GM19452 (cell line): ENCODE data around the gene OR5K4.
A peak's percentile ranks its signal among the peaks of the same experiment; 100 is the strongest.

Source experiments
- ATAC-seq: cut with Tn5 transposase; IDR thresholded peaks from one replicate; pipeline ENCODE4 v1.9.1; 2021; ENCODE audit not compliant: unreplicated experiment

OR5K4 gene, protein sequence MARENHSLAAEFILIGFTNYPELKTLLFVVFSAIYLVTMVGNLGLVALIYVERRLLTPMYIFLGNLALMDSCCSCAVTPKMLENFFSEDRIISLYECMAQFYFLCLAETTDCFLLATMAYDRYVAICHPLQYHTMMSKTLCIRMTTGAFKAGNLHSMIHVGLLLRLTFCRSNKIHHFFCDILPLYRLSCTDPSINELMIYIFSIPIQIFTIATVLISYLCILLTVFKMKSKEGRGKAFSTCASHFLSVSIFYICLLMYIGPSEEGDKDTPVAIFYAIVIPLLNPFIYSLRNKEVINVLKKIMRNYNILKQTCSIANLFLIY

DNA sequence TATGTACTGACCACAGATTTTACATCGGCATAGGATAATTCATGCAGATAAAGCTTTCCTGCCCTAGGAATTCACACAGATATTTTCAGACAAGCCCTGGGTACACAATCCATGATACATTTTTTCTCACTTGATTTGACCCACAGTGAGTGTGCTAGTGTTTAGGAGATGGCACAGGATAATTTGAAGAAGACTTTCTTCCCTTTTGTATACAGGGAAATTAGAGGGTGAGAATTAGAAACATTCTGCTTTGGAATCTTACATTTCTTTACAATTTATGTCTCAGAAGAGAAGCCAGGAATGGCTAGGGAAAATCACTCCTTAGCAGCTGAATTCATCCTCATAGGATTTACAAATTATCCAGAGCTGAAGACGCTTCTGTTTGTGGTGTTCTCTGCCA is at the start of gene OR5K4:
Gene OR5K4 (plus strand): TSS at position 301 of the 400 bp plus-strand sequence. CDS start 0 bp downstream, at position 301.
- ATAC-seq: no peak

DNA sequence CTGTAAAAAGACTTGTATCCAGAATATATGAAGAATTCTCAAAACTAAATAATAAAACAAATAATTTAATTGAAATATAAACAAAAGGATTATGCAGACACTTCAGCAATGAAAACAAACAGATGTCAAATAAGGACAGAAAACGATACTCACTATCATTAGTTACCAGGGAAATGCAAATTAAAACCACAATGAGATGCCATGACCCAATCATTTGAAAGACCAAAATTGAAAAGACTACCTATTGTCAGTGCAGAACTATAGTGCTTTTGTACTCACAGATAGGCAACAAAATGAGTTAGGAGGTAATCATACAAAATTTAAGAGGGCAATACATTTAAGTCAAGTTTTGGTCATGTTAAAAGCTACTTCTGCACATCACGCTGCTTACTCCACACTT is 31.6 kb upstream of the OR5K4 start:
- ATAC-seq: no peak

DNA sequence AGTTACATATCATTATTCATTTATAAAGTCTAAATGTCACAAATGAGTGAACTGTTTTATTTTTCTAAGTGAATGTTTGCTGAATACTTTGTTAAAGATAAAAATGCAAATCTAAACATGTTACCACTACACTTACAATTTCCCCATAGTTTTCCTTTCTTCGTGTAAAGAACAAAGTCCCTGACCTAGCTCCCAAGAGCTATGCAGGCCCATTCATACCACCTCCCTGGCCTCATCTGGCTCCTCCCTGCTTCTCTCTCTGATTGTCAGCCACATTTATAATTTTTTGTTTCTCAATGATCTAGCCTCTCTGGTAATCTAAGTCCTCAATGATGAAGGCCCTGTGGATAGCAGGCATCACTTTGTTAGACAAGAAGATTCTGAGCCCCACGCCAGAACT is 31.0 kb upstream of the OR5K4 start:
- no peak for ATAC-seq

DNA sequence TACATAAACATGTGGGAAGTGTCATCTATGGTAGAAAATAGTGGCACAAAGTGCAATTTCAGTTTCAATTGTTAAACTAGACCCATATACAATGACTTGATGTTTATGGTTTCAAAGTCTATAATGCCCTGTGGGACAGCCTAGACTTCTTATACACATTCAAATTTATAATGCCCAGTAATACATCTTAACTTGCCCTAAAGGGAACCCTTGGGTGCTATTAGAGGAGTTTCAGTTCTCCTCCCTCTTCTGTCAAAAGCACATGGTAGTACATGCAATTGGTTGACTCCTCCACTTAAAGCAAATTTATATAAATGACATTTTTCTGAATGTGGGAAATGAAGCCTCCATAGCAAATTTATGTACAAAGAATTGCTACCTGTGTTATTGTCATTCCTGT is 30.2 kb upstream of the OR5K4 start:
- no peak for ATAC-seq

DNA sequence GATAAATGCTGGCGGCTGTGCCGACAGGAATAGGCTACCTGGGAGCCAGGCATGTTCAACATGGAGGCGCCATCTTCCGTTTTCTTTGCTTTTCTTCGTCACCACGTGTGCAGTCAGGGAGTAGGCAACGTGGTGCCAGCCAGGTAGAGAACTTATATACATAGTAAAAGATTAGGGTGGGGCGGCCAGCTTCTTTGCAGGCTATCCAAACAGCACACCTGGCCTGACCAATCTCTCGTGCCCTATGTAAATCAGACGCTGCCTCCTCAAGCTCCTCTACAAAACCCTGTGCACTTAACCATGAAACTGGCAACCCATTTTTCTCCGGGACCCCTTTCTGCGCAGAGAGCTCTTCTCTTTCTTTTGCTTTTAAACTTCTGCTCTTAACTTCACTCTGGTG is 28.6 kb upstream of the OR5K4 start:
- no peak for ATAC-seq

DNA sequence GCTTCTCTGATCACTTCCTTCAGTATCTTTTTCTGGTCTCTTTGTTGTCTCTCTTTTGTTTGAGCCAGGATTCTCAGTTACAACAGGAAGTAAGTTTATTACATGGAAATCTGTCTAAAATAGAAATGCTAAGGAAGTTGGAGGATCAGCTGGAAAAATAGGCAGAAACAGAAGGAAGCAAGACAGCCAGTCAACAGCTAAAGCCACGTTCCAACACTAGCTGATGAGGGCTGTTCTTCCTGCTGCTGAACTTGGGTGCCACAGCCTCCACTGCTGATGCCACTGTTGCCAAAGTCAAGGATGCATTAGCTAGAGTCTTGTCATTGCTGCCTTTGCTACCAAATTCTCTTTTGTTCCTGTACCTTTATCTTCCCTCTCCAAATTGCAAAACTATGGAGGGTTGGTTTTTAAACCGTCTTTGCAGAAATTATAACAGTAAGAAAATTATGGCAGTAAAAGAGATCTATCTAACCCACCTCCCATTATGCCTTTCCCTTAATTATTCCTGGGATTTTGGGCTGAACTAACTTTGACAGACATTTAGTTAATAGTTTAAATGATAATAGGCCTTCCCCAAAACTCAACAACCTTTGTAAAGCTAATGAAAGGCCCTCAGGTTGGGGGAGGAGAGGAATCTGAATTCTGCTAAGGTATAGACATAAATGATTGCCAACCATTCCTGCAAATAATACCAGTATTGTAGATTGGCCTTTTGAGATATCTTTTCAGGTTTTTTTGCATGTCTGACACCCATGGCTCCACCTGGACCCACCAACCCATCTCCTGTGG is 27.4 kb upstream of the OR5K4 start:
- ATAC-seq: no peak

DNA sequence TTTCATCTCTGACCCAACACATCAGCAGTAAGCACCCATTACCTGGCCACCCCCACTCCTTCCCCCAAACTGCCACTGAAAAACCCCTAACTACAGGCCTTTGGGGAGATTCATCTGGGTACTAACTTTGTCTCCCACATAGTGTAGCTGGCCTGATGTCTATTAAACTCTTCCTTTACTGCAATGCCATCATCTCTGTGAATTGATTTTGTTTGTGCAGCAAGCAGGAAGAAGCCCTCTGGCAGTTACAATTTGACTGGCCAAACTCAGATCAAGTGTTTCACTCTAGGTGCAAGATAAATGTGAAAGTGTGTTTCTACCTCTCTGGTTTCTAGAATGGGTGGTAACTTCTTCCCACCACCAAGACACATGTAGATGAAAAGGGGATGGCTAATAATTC is 26.7 kb upstream of the OR5K4 start:
- ATAC-seq: no peak

DNA sequence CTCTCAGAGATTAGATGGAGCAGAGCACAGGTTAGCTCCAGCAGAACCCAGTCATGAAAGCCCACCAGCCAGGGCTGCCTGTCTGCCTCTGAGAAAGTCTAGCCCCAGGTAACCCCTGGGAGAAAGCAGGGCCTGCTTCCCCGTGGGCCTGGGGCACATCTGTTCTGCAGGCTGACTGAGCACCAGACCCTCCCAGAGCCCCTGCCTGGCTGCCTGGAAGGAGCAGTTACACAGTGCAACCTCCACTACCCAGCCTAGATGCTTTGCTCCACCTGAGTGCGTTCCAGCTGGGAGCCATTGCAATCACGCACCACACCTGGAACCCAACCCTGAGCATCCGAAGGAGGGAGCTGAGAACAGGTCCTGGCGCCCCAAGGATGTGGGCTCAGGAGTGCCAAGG is 24.7 kb upstream of the OR5K4 start:
- ATAC-seq: no peak

DNA sequence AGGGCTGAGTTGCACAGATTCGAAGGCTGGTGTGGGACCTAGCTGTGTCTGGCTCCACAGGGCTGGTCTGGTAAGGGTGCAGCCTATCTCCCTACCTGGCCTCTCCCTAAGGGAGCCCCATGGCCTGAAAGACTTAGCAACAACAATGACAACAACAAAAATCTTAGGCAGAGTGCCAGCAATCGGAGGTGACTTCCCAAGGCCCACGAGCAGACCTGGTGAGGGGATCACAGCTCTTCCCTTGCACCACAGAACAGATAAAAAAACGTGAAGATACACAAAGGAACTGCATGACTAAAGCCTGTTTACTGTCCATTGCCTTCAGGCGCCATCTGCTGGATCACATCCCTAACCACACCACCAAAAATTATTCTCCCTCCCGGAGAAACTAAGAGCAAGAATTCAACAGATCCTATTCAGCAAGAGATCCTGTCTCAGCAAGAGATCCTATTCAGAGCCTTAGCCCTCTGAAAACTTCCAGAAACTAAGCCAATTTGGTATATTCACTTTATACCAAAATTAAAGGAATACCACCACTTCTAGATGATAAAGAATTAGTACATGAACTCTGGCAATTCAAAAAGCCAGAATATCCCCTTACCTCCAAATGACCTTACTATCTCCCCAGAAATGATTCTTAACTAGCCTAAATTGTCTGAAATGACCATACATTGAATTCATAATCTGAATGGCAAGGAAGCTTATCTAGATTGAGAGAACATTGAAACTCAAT is 24.1 kb upstream of the OR5K4 start:
- ATAC-seq: peak; percentile 59

DNA sequence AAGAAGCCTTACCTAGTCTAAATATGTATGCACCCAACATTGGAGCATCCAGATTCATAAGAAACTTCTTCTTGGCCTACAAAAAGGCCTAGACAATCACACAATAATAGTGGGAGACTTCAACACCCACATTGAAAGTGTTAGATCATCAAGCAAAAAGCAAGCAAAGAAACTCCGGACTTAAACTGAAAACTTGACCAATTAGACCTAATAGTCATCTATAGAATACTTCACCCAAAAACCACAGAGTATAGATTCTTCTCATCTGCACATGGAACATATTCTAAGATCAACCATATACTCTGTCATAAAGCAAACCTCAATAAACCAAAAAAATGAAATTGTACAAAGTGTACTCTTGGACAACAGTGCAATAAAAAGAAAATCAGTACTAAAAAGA is 22.3 kb upstream of the OR5K4 start:
- ATAC-seq: no peak

DNA sequence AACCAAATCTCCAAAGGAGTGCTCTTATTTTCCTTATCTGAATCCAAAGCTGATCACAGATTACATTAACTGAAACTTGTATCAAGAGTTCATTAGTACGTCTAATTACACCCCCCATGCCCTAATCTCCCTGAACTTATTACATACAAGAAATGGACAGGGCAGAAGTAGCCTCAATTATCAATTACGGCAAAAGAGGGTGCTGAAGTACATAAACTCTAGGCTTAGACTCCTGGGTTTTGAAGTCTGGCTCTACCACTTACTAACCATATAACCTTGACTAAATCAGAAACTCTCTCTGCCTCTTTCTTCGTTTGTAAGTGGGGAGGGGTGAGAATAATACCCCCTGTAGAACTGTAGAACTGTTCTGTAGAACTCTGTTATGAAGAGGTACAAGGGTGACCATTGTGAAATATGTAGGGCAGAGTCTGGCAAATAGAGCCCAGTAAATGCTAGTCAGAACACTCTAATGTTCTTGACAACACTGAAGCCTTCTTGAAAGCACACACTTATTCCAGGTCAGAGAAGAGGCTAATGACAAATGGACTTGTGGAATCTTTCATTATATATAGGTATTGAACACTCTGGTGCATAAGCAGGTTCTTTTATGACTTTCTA is 19.6 kb upstream of the OR5K4 start:
- ATAC-seq: peak; percentile 63

DNA sequence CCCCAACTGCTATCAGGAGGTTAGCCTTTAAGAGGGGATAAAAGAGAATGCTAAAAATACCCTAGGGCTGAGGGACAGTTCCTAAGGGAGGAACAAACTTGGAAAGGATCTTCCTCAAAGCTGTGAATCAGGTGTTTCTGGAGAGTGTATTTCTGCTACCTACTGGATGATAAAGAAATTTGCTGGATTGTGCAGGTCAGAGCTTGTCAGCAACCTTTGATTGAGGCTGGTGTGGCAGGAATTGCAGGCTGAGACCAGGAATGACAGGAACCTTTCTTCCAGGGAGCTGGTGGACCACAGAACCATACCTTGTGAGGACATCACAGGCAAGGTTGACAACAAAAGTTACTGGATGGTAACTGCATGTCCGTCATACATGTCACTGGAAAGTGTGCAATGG is 14.6 kb upstream of the OR5K4 start:
- no peak for ATAC-seq

DNA sequence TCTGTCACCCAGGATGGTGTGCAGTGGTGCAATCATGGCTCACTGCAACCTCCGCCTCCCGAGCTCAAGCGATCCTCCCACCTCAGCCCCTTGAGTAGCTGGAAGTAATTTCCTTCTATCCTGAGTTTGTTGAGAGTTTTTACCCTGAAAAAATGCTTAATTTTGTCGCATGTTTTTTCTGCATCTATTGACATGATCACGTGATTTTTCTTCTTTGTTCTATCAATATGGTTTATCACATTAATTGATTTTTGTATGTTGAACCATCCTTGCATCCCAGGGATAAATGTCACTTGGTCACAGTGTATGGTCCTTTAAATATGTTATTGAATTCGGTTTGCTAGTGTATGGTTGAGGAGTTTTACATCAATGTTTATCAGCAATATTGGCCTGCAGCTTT is 11.9 kb upstream of the OR5K4 start:
- ATAC-seq: no peak

DNA sequence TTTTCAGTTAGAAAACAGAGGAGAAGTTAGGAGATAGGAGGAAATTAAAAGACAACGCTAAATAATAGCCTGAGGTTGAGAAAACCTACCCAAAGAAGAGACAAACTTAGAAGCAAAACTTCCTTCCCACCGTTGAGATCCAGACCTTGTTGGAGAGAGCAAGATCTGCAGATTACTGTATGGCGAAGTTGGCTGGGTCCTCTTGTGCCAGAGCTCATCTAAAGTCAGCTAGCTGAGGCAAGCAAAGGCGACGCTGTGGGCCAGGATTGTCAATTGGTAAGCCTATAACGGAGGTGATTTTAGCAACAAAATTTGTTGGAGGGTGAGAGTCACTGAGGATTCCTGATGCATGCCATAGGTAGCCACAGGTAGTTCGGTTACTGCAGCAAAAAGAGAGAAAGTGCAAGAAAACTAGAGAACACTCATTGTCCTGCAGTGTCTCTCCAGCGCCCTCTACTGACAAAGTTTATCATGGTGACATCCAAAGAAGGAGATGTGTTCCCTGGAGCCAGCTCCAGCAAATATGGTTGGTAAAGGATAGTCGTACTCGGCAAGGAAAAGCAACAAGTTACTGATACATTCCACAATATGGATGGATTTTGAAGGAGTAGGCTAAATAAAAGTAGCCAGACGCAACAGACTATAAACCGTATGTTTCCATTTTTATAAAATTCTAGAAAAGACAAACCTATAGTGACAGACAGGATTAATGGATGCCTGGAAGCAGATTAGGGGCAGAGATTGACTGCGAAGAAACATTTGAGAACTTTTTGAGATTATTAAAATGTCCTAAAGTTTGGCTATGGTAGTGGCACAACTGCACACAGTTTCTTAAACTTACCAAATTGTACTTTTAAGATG is 9.8 kb upstream of the OR5K4 start:
- peak; percentile 76 for ATAC-seq

DNA sequence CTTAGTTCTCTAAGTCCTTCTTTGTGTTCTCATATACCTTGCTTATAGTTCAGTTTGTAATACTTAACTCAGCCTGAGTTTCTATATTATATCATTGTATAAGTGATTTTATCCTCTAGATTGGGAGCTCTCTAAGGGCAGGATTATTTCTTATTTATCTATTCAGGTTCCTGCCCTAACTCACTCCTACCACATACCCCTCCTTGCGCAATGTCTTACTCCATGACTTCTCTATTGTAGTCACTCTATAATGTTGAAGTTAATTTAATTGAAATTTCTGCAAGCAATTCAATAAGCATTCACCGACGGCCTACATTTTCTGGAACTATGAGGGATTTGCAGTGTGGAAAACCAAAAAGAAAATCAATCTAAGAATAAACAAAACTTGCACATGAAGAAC is 3.6 kb upstream of the OR5K4 start:
- no peak for ATAC-seq

DNA sequence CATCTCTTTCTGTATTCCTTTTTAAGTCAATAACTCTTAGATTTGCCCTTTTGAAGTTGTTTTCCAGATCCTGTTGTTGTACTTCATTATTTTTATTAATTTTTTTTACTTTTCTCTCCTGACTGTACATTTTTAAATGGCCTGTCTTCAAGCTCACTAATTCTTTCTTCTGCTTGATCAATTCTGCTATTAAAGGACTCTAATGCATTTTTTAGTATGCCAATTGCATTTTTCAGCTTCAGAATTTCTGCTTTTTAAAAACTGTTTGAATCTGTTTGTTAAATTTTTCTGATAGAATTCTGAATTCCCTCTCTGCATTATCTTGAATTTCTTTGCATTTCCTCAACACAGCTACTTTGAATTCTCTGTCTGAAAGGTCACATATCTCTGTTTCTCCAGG is 5.6 kb downstream of the OR5K4 start:
- no peak for ATAC-seq

DNA sequence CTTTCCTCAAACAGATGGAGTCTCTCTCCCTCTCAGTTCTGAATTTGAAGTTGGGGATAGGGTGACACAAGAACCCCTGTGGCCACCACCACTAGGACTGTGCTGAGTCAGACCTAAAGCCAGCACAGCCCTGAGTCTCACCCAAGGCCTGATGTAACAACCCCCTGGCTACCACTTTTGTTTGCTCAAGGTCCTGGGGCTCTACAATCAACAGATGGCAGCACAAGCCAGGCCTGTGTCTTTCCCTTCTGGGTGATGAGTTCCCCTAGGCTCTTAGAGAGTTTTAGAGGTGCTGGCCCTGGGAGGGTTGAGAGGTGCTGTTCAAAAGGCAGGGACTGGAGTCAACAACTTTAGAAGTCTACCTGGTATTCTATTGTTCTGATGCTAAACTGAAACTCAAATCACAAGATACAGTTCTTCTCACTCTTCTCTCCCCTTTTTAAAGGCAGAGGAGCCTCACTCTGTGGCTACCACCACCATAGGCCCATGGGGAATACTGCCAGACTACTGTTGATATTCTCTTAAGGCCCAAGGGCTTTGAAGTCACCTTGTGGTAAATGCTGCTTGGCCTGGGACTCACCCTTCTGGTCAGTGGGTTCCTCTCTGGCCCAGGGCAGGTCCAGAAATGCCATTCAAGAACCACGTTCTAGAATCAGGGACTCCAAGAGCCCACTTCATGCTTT is 6.5 kb downstream of the OR5K4 start:
- ATAC-seq: peak; percentile 76

DNA sequence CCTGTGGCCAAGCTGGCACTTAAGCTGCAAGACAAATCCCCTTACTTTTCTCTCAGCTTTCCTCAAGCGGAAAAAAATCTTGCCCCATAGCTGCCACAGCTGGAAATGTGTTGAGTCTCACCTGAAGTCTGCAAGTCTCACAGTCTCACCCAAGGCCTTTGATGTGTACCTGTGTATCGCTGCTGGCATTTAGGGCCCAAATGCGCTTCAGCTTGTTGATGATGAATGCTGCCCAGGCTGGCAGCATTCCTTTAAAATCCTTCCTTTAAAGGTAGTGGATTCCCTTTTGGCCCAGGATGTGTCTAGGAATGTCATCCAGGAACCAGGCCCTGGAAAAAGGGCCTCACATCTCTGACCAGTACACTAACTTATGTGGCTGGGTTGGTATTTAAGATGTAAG is 7.0 kb downstream of the OR5K4 start:
- no peak for ATAC-seq

DNA sequence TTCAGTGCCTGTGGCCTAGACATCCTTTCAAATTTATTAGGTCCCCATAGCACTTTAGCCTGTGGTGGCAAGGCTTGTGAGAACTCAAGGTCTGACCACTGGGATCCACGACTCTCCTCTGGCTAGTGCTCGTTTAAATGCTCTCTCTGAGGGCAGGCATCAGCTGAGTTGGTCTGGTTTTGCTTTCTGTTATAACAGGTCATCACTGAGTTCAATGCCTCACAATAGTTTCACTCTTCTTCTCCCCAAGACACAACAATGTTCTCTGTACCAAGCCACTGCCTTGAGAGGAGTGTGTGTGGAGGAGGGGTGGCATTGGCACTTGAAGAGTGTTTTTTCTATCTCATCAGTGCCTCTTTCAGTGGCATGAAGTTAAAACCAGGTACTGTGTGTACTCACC is 7.6 kb downstream of the OR5K4 start:
- no peak for ATAC-seq
